SK-N-SH treated with all-trans-retinoic acid at 6 μM for 48 hours (cell line): Measurements from ENCODE around the gene MPV17.

Experiments
- ATAC-seq: fragments of 200-7000 bp; cut with Tn5 transposase; 3 replicates; pipeline ENCODE4 v1.9.1; 2020; ENCODE audit warnings: mild to moderate bottlenecking, moderate library complexity
- BACH2 ChIP-seq: fragments of 250-450 bp; sonication (Bioruptor Pico); IDR thresholded peaks from 2 replicates; pipeline ENCODE4 v1.9.0; 2021; ENCODE audit warnings: mild to moderate bottlenecking, borderline replicate concordance
- CSDC2 ChIP-seq: fragments of 250-450 bp; sonication (Bioruptor Pico); IDR thresholded peaks from 2 replicates; pipeline ENCODE4 v1.5.0; 2020; ENCODE audit warnings: mild to moderate bottlenecking, moderate library complexity
- ESRRG ChIP-seq: fragments of 250-450 bp; sonication (Bioruptor Pico); IDR thresholded peaks from 2 replicates; pipeline ENCODE4 v1.6.1; 2021; ENCODE audit warnings: mild to moderate bottlenecking
- GLIS3 ChIP-seq: fragments of 250-450 bp; sonication (Bioruptor Pico); IDR thresholded peaks from 2 replicates; pipeline ENCODE4 v1.5.0; 2020; ENCODE audit warnings: mild to moderate bottlenecking, moderate library complexity
- OSR1 ChIP-seq: fragments of 250-450 bp; sonication (Bioruptor Pico); IDR thresholded peaks from 2 replicates; pipeline ENCODE4 v1.8.0; 2022; ENCODE audit warnings: moderate library complexity, mild to moderate bottlenecking, inconsistent platforms
- PPARA ChIP-seq: fragments of 250-450 bp; sonication (Bioruptor Pico); IDR thresholded peaks from 2 replicates; pipeline ENCODE4 v1.5.0; 2020; ENCODE audit warnings: mild to moderate bottlenecking, borderline replicate concordance
- SNAI2 ChIP-seq: fragments of 250-450 bp; sonication (Bioruptor Pico); IDR thresholded peaks from 2 replicates; pipeline ENCODE4 v1.5.0; 2020; ENCODE audit warnings: mild to moderate bottlenecking, moderate library complexity
- TCF4 ChIP-seq: fragments of 250-450 bp; sonication (Bioruptor Pico); IDR thresholded peaks from 2 replicates; pipeline ENCODE4 v1.8.0; 2021; ENCODE audit warnings: mild to moderate bottlenecking, moderate library complexity, borderline replicate concordance
- TOX ChIP-seq: fragments of 250-450 bp; sonication (Bioruptor Pico); IDR thresholded peaks from 2 replicates; pipeline ENCODE4 v1.8.0; 2021; ENCODE audit warnings: mild to moderate bottlenecking, moderate library complexity, borderline replicate concordance
- ZC3H10 ChIP-seq: fragments of 250-450 bp; sonication (Bioruptor Pico); IDR thresholded peaks from 2 replicates; pipeline ENCODE4 v1.5.1; 2021; ENCODE audit warnings: mild to moderate bottlenecking, moderate library complexity
- ZFP3 ChIP-seq: fragments of 250-450 bp; sonication (Bioruptor Pico); IDR thresholded peaks from 2 replicates; pipeline ENCODE4 v1.5.0; 2020; ENCODE audit warnings: mild to moderate bottlenecking, moderate library complexity
- ZFP30 ChIP-seq: fragments of 450-650 bp; formaldehyde crosslinking; IDR thresholded peaks from 2 replicates; pipeline ENCODE4 v1.5.0; 2022; ENCODE audit warnings: mild to moderate bottlenecking, moderate library complexity
- ZNF565 ChIP-seq: fragments of 450-650 bp; formaldehyde crosslinking; conservative IDR thresholded peaks from 2 replicates; pipeline ENCODE4 v1.5.0; 2020; ENCODE audit warnings: low read depth, mild to moderate bottlenecking, moderate library complexity
- ZNF70 ChIP-seq: fragments of 450-650 bp; formaldehyde crosslinking; IDR thresholded peaks from 2 replicates; pipeline ENCODE4 v1.5.0; 2020; ENCODE audit warnings: mild to moderate bottlenecking, moderate library complexity
- ZNF8 ChIP-seq: fragments of 450-650 bp; formaldehyde crosslinking; IDR thresholded peaks from 2 replicates; pipeline ENCODE4 v1.5.0; 2020; ENCODE audit warnings: mild to moderate bottlenecking, moderate library complexity
- TF ChIP-seq, protein P1 (sequence below): fragments of 250-450 bp; sonication (Bioruptor Pico); IDR thresholded peaks from 2 replicates; pipeline ENCODE4 v1.5.0; 2020; ENCODE audit warnings: mild to moderate bottlenecking, moderate library complexity
- TF ChIP-seq, protein P2 (sequence below): fragments of 250-450 bp; sonication (Bioruptor Pico); IDR thresholded peaks from 2 replicates; pipeline ENCODE4 v1.5.1; 2020; ENCODE audit warnings: low read depth, mild to moderate bottlenecking, moderate library complexity
- TF ChIP-seq, protein P3 (sequence below): fragments of 250-450 bp; sonication (Bioruptor Pico); IDR thresholded peaks from 2 replicates; pipeline ENCODE4 v1.8.0; 2021; ENCODE audit warnings: low read depth, mild to moderate bottlenecking, moderate library complexity, borderline replicate concordance
- TF ChIP-seq, protein P4 (sequence below): fragments of 250-450 bp; sonication (Bioruptor Pico); IDR thresholded peaks from 2 replicates; pipeline ENCODE4 v1.8.0; 2020; ENCODE audit warnings: mild to moderate bottlenecking, moderate library complexity, borderline replicate concordance

MPV17 gene

DNA sequence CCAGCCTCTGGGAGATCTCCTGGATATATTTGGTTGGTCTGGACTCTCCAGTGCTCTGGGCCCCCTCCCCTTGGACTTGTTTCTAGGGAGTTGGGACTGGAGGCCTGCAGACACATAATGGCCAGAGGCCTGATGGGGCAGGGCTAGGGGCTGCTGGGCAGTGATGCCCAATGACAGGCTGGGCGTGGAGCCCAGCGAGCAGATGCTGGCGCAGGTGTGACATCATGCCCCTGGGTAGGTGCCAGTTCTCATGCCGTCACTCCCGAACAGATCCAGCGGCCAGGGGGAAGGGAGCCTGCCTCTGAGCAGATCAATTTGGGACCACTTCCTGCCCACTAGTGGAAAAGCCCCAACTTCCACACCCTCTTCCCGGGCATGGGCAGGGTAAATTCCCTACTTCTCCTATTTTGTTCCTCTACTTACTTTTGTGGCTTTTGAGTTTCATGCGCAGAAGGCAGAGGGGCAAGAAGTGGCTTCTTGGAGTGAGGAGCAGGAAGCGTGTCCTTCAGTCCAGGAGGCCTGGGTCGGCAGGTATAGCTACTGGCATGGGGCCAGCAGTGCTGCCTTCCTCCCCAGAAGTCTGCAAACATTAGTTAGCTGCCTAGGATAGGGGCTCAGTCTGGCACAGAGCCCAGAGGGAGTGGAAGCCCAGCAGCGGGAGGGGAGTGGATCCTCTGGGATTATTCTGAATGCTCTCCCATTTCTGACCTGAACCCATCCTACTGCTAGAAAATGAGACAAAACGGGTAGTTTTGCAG is 6.1 kb downstream of the MPV17 start:
- no peak for ATAC-seq
- TF ChIP-seq, protein P1, sequence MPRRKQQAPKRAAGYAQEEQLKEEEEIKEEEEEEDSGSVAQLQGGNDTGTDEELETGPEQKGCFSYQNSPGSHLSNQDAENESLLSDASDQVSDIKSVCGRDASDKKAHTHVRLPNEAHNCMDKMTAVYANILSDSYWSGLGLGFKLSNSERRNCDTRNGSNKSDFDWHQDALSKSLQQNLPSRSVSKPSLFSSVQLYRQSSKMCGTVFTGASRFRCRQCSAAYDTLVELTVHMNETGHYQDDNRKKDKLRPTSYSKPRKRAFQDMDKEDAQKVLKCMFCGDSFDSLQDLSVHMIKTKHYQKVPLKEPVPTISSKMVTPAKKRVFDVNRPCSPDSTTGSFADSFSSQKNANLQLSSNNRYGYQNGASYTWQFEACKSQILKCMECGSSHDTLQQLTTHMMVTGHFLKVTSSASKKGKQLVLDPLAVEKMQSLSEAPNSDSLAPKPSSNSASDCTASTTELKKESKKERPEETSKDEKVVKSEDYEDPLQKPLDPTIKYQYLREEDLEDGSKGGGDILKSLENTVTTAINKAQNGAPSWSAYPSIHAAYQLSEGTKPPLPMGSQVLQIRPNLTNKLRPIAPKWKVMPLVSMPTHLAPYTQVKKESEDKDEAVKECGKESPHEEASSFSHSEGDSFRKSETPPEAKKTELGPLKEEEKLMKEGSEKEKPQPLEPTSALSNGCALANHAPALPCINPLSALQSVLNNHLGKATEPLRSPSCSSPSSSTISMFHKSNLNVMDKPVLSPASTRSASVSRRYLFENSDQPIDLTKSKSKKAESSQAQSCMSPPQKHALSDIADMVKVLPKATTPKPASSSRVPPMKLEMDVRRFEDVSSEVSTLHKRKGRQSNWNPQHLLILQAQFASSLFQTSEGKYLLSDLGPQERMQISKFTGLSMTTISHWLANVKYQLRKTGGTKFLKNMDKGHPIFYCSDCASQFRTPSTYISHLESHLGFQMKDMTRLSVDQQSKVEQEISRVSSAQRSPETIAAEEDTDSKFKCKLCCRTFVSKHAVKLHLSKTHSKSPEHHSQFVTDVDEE (CRISPR knock-in tag) = no peak
- TF ChIP-seq GLIS3 (CRISPR knock-in tag) = no peak
- no peak for TF ChIP-seq SNAI2 (CRISPR knock-in tag)
- no peak for TF ChIP-seq ZNF8
- TF ChIP-seq, protein P2, sequence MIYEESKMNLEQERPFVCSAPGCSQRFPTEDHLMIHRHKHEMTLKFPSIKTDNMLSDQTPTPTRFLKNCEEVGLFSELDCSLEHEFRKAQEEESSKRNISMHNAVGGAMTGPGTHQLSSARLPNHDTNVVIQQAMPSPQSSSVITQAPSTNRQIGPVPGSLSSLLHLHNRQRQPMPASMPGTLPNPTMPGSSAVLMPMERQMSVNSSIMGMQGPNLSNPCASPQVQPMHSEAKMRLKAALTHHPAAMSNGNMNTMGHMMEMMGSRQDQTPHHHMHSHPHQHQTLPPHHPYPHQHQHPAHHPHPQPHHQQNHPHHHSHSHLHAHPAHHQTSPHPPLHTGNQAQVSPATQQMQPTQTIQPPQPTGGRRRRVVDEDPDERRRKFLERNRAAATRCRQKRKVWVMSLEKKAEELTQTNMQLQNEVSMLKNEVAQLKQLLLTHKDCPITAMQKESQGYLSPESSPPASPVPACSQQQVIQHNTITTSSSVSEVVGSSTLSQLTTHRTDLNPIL (CRISPR knock-in tag) = no peak
- TF ChIP-seq, protein P3, sequence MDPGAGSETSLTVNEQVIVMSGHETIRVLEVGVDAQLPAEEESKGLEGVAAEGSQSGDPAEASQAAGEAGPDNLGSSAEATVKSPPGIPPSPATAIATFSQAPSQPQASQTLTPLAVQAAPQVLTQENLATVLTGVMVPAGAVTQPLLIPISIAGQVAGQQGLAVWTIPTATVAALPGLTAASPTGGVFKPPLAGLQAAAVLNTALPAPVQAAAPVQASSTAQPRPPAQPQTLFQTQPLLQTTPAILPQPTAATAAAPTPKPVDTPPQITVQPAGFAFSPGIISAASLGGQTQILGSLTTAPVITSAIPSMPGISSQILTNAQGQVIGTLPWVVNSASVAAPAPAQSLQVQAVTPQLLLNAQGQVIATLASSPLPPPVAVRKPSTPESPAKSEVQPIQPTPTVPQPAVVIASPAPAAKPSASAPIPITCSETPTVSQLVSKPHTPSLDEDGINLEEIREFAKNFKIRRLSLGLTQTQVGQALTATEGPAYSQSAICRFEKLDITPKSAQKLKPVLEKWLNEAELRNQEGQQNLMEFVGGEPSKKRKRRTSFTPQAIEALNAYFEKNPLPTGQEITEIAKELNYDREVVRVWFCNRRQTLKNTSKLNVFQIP (CRISPR knock-in tag) = no peak
- TF ChIP-seq ZC3H10 (CRISPR knock-in tag) = no peak
- TF ChIP-seq TOX (CRISPR knock-in tag) = no peak

DNA sequence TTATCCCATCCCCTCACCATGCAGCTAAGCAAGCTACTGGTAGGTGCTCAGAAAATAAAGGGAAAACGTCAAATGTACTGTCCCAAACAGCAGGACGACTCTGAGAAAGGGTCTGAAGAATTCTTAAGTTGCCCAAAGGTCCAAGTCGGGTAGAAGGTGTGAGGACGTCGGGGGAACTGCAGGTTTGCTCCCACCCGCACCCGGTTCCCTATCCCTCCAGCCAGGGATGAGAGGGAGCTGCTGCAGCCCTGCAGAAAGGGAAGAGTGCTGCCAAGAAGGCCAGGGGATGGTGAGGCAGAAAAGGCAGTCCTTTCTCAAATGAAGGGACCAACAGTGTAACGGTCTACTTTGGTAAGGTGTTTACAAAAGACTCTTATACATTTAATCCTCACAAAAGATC is 7.8 kb downstream of the MPV17 start:
- TF ChIP-seq ZNF565 (no peak), ZNF70 (CRISPR knock-in tag) (no peak)
- TF ChIP-seq, protein P4, sequence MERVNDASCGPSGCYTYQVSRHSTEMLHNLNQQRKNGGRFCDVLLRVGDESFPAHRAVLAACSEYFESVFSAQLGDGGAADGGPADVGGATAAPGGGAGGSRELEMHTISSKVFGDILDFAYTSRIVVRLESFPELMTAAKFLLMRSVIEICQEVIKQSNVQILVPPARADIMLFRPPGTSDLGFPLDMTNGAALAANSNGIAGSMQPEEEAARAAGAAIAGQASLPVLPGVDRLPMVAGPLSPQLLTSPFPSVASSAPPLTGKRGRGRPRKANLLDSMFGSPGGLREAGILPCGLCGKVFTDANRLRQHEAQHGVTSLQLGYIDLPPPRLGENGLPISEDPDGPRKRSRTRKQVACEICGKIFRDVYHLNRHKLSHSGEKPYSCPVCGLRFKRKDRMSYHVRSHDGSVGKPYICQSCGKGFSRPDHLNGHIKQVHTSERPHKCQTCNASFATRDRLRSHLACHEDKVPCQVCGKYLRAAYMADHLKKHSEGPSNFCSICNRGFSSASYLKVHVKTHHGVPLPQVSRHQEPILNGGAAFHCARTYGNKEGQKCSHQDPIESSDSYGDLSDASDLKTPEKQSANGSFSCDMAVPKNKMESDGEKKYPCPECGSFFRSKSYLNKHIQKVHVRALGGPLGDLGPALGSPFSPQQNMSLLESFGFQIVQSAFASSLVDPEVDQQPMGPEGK (CRISPR knock-in tag) = no peak
- ATAC-seq = no peak

DNA sequence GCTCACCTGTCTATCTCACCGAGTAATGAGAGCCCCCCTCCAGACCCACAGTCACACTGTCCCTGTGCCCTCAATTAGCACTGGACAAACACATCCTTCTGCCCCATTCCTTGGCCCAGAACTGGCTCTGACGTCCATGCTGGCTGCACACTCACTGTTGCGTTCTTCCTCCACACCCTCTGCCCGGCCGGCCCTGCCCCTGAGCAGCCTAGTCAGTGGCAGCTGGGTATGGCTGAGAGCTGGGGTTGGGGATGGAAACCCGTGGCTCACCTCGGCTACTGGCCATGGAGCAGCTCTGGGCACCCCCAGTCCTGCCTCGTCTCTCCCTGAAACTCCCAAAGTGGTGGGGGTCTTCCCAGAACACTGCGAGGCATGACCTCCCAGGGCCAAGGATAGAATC is 8.2 kb downstream of the MPV17 start:
- no peak for ATAC-seq
- TF ChIP-seq BACH2 (CRISPR knock-in tag) (no peak), ZFP3 (no peak), CSDC2 (no peak), OSR1 (CRISPR knock-in tag) (no peak), ESRRG (no peak), PPARA (CRISPR knock-in tag) (no peak), ZFP30 (no peak), TOX (CRISPR knock-in tag) (no peak), ZNF70 (CRISPR knock-in tag) (no peak), ZNF8 (no peak), TCF4 (no peak)
- TF ChIP-seq, protein P2 (CRISPR knock-in tag) = no peak
